GM12891 (cell line): Measurements from ENCODE around the gene GOLM1.

ENCODE experiments used
- POLR2A ChIP-seq: IDR thresholded peaks from 2 replicates; pipeline ENCODE4 v1.6.1; 2011; ENCODE audit warnings: low read depth, low read length, control low read depth
- POU2F2 ChIP-seq: IDR thresholded peaks from 2 replicates; pipeline ENCODE4 v1.6.1; 2011; ENCODE audit warnings: low read depth, mild to moderate bottlenecking, control low read depth, low read length, moderate library complexity
- SPI1 ChIP-seq: IDR thresholded peaks from 2 replicates; pipeline ENCODE4 v1.6.1; 2011; ENCODE audit warnings: low read depth, low read length, control low read depth

DNA sequence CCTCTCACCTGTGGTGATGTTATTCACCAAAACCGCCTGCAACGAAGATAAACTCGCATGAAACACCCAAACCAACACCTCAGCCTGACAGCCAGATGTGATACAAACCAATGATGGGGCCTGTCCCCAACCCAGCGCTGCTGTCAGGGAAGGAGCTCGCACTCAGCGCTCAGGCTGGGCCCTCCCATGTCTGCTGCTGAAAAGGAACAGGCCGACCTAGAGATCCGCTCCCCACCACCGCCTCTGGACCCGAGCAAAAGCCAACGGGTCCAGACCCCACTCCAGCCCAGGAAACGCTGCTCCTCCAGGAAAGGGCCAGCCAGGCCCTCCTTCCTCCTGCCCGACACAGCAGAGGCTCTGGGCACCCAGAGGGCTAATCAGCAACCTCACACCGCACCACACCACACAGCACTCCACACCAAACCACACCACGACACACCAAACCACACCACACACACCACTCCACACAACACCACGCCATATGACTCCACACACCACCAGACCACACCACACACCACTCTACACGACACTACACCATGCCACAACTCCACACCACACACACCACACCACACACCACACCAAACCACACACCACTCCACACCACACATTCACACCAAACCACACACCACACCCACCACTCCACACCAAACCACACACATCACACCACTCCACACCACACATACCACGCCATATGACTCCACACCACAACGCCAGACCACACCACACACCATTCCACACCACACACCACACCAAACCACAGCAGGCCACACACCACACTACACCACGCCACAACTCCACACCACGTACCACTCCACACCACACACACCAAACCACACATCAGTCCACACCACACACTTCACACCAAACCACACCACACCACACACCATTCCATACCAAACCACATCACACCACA lies 46.5 kb downstream of the GOLM1 start:
- no peak for TF ChIP-seq POLR2A
- TF ChIP-seq POU2F2 = no peak
- no peak for TF ChIP-seq SPI1
